PFSK-1 (cell line): ENCODE results near the gene SFXN3.

ENCODE experiments used
- FOXP2 ChIP-seq: optimal IDR thresholded peaks from 2 replicates; pipeline ENCODE3; 2011; ENCODE audit warnings: borderline replicate concordance, control low read depth, inconsistent platforms; ENCODE audit not compliant: insufficient read depth; ENCODE audit errors: extremely low read length, extremely low read depth
- POLR2AphosphoS5 ChIP-seq: IDR thresholded peaks from 2 replicates; pipeline ENCODE4 v1.6.1; 2012; ENCODE audit warnings: low read depth, mild to moderate bottlenecking, control low read depth, low read length, moderate library complexity
- REST ChIP-seq, 2 experiments: IDR thresholded peaks; 2 replicates each; pipeline versions ENCODE4 v1.6.1 to v1.8.0; 2011 to 2012; ENCODE audit warnings: low read depth in 2 of 2, low read length in 2 of 2, control low read depth in 1 of 2, inconsistent platforms in 1 of 2, mild to moderate bottlenecking in 1 of 2, moderate library complexity in 1 of 2; ENCODE audit not compliant: insufficient read depth in 1 of 2
- SIN3A ChIP-seq: IDR thresholded peaks from 2 replicates; pipeline ENCODE4 v1.6.1; 2012; ENCODE audit warnings: mild to moderate bottlenecking, low read length, moderate library complexity, borderline replicate concordance; ENCODE audit not compliant: insufficient read depth
- TAF1 ChIP-seq: IDR thresholded peaks from 2 replicates; pipeline ENCODE4 v1.6.1; 2012; ENCODE audit warnings: low read length, control low read depth, borderline replicate concordance; ENCODE audit not compliant: insufficient read depth

DNA sequence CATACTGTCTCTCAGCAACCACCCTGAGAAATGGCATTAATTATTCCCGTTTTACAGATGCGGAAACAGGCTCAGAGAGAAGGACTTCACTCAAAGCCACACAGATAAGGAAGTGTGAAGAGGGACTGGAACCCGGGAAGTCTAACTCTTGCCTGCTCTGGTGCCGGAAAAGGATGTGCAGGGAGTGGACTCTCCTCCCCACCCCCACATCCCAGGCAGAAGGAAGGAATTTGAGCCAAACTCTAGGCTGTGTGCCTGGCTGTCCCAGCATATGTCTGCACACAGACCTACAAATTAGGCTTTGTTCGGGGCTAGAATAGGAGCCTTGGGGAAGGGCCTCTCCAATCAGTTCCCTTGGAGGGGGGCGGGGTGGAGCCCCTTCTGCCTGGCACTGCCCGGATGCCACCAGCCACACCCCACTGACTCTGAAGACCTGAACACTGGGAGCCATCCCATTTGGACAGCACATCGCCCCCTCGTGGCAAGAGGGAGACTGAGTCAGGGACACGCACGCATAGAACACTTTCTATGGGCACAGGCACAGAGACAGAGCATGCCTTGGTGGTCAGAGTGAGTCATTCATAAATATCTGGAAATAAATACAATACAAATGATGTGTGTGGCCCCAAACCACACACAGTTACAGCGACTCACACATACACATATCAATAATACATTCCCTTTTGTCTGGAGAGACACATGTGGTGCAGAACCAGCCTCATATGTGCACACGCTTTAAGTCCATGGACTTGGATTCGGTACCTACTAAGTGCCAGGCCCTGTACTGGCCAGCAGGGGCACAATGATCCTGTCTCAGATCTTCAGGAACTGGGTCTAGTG lies 18.3 kb upstream of the SFXN3 start:
- TF ChIP-seq POLR2AphosphoS5 (no peak), FOXP2 (no peak), REST (IDR thresholded peaks at IDR 0.05; ENCODE audit: insufficient read depth in 1 of 2, low read depth in 2 of 2, low read length in 2 of 2) (no peak), SIN3A (no peak), TAF1 (peak; percentile 28; the same call in 1 of the 2 replicates)
